C4-2B (cell line): ENCODE results near the gene ARHGAP26.

Experiments used
- H3K27ac ChIP-seq: fragments of 450-650 bp; 2 replicates; pipeline ENCODE4 v1.5.1; 2017
- CTCF ChIP-seq: fragments of 450-650 bp; conservative IDR thresholded peaks from 2 replicates; pipeline ENCODE4 v1.5.1; 2017; ENCODE audit warnings: mild to moderate bottlenecking
- ZFX ChIP-seq: fragments of 450-650 bp; IDR thresholded peaks from 2 replicates; pipeline ENCODE4 v1.6.1; 2017

The ARHGAP26 gene

GRCh38 chr5:142863856-142864255 is 93.7 kb downstream of the ARHGAP26 start:
- TF ChIP-seq CTCF (no peak), ZFX (no peak)

DNA sequence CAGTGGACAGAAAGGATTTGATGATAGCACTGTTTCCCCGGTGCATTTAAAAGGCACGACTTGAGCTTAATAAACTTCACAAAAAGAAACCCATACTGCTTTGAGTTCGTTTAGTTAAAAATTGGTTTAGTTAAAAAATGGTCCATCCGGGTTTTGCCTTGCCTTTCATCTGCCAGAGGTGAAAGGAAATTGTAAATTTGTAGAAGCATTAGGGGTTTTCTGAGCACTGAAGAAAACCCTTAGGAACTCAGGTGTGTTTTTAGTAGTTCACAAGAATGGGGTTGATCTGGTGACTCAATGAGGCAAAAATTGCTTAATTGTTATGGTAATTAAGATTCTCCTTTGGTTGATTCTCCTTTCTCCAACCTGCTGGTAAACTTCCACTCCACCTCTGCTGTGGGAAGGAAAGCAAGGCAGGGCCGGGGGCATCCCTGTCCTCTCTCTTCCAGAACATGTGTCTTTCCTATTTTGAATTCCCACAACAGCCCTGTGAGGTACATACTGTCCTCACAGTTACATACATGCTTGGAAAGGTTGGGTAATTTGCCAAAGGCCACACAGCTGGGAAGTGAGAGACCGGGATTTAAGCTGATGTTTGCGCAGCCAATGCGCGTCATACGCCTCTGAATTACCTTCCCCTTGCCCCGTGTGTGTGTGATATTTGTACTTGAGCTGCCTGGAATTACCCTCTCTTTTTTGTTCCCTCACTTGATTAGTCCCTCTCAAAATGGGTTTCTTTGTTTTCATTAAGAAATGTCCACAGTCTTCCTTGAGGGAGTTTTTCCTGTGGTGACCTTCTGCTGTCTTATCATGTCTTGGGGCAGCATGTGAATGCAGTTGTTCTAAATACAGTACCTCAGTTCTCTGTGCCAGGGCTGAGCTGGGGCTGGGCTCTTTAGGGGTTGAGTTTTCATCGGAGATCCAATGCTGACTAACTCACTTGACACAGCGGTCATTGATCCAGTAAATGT is 94.4 kb downstream of the ARHGAP26 start:
- TF ChIP-seq CTCF (no peak), ZFX (no peak)
- no peak overlapping the region for H3K27ac ChIP-seq

More at GRCh38 chr5:142863856-142864255, 93.7 kb downstream of the ARHGAP26 start:
- no peak overlapping the region for H3K27ac ChIP-seq

DNA sequence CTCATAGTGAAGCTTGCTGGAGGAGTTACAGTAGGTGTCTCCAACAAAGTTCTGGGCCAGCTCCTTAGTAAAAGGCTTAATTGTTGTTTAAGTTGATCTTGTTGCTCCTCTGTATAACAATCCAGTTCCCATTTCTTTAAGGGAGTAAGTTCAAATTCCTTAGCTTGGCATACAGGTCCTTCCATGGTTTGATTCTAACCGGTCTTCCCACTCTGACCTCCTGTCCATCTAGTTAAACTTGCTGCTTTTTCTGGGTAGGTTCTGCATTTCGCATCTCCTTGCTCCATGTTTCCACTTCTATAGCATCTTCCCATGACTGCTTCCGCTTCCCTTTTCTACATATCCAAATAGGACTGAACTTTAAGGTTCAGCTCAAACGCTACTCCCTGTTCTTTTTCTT is 95.5 kb downstream of the ARHGAP26 start:
- no peak overlapping the region for H3K27ac ChIP-seq
- TF ChIP-seq CTCF (no peak), ZFX (no peak)

DNA sequence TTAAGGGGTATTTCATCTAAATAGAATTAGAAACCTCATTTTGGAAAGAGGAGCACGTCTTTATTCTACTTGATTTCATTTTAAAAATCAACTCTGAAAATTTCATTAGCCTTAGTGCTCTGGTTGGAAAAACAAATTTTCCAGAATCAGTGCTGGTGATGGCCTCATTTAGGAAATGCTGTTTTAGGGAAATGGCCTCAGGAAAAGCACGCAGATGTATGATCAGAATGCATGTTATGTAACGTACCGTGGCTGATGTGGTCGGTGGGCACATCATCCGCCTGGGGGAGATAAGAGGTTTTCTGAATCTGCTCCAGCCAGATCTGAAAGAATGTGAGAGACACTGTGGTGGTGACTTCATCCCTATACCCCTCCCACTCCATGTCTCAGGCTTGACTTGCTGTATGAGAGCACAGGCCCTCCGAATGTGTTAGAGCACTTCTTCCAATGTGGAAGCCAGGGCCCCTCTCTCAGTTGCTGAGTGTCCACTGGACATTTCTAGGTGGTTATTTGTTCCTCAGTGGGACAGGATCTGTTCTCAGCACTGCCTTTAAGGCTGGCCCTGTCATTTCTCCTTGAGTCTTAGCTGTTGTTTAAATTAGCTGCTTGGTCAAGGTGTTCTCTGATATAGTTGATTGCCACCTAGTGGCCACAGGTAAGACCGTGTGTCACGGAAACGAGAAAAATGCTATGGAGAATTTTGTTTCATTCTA is 96.5 kb downstream of the ARHGAP26 start:
- TF ChIP-seq CTCF: peak; percentile 89
- TF ChIP-seq ZFX: no peak
- H3K27ac ChIP-seq: no peak overlapping the region; the same call in 1 of the 2 replicates

- no peak overlapping the region for H3K27ac ChIP-seq
- TF ChIP-seq CTCF: no peak
- no peak for TF ChIP-seq ZFX
Observed at GRCh38 chr5:142869886-142870285, 99.7 kb downstream of the ARHGAP26 start.

GRCh38 chr5:142870532-142871362 is 100.6 kb downstream of the ARHGAP26 start:
- TF ChIP-seq CTCF: no peak
- TF ChIP-seq ZFX: no peak
- 0 out of 2 replicates have a peak overlapping the region, but pooled peaks have one; percentile 3 for H3K27ac ChIP-seq
